Measurements from ENCODE around the gene LRRC26.

LRRC26 gene

DNA sequence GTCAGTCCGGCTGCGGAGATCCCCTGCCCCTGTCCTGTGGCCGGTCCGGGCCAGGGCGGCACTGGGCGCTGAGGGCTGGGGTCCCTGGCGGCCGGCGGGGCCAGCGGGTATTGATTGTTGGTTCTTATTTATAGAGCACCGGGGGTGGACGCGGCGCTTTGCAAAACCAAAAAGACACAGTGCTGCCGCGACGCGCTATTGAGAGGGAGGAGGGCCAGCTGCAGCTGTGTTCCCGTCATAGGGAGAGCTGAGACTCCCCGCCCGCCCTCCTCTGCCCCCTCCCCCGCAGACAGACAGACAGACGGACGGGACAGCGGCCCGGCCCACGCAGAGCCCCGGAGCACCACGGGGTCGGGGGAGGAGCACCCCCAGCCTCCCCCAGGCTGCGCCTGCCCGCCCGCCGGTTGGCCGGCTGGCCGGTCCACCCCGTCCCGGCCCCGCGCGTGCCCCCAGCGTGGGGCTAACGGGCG, 2.5 kb downstream of the LRRC26 start:
- H4K20me1 ChIP-seq (ENCODE audit: insufficient read depth, low read length) = no peaks in the 10 kb centered on the region
- H3K4me2 ChIP-seq (ENCODE audit: insufficient read depth, low read length) = no peak overlapping the region
- DNase-seq (no peak), ATAC-seq (ENCODE audit: insufficient read depth, low read depth) (peak; percentile 44; the same call in 1 of the 3 replicates)
- H3K9me3 ChIP-seq (ENCODE audit: insufficient read depth, low read length, severe bottlenecking) = no peaks in the 10 kb centered on the region
- no peak overlapping the region for H2AFZ ChIP-seq (ENCODE audit: low read depth, low read length)
- H3K4me3 ChIP-seq (ENCODE audit: low read depth in 1 of 2, low read length in 2 of 2) = no peak overlapping the region
- no peak overlapping the region for H3K9ac ChIP-seq (ENCODE audit: low read depth, low read length)
- no peaks in the 10 kb centered on the region for H3K4me1 ChIP-seq (ENCODE audit: insufficient read depth, low read length)
- no peak overlapping the region for H3K27ac ChIP-seq (ENCODE audit: low read length)
- no peaks in the 10 kb centered on the region for H3K36me3 ChIP-seq (ENCODE audit: insufficient read depth, low read length)
- TF ChIP-seq, protein P1, sequence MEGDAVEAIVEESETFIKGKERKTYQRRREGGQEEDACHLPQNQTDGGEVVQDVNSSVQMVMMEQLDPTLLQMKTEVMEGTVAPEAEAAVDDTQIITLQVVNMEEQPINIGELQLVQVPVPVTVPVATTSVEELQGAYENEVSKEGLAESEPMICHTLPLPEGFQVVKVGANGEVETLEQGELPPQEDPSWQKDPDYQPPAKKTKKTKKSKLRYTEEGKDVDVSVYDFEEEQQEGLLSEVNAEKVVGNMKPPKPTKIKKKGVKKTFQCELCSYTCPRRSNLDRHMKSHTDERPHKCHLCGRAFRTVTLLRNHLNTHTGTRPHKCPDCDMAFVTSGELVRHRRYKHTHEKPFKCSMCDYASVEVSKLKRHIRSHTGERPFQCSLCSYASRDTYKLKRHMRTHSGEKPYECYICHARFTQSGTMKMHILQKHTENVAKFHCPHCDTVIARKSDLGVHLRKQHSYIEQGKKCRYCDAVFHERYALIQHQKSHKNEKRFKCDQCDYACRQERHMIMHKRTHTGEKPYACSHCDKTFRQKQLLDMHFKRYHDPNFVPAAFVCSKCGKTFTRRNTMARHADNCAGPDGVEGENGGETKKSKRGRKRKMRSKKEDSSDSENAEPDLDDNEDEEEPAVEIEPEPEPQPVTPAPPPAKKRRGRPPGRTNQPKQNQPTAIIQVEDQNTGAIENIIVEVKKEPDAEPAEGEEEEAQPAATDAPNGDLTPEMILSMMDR (IDR thresholded peaks at IDR 0.05; ENCODE audit: borderline replicate concordance, extremely low read depth, low read length, poor library complexity, severe bottlenecking) = no peak
- TF ChIP-seq EZH2 (IDR thresholded peaks at IDR 0.05; ENCODE audit: borderline replicate concordance, low read depth, low read length, severe bottlenecking) = no peak
- peaks cover 28% of the 10 kb centered on the region for H3K27me3 ChIP-seq (ENCODE audit: insufficient read depth, low read length, poor library complexity)
- H3K79me2 ChIP-seq (ENCODE audit: insufficient read depth, low read length) = no peaks in the 10 kb centered on the region

DNA sequence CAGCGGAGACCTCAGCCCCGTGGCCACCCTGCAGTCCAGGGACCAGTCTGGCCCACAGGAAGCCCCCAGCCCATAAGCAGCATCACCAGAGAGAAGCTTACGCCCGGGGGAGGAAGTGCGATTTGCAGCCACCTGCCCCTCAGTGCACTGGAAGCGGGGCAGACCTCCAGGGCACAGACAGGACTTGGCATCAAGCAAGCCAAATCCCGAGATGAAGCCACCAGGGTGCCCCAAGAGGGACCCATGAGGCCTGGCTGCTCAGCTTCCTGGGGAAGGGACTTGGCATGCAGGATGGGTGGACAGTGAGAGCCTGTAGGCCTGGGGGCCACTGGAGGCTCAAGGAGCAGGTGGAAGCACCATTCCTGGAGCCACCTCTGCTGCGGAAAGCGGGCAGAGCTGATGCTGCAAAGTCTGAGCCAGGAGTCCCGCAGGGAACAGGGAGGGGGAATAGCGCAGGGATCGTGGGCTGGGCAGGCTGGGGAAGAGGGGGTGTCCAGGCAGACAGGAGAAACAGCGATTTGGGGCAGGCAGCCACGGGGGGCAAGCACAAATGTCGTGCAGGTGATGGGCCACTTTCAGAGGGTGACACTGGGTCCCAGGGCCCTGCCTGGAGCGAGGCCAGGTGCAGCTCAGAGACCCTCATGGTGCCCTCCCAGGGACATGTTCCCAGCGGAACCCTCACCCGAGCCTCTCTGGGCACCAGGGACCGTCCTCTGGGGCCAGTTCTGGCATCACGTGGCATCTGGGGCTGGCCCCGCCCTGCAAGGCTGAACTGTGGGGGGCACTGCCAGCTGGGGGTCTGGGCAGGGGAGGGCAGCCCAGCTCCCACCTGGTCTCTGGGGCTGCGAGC, 3.2 kb downstream of the LRRC26 start:
- Histone ChIP-seq H3K27me3 (ENCODE audit: insufficient read depth, low read length, poor library complexity) (peaks cover 28% of the 10 kb centered on the region), H3K9me3 (ENCODE audit: insufficient read depth, low read length, severe bottlenecking) (no peaks in the 10 kb centered on the region), H2AFZ (ENCODE audit: low read depth, low read length) (no peak overlapping the region), H3K9ac (ENCODE audit: low read depth, low read length) (no peak overlapping the region), H3K36me3 (ENCODE audit: insufficient read depth, low read length) (no peaks in the 10 kb centered on the region), H3K79me2 (ENCODE audit: insufficient read depth, low read length) (no peaks in the 10 kb centered on the region), H4K20me1 (ENCODE audit: insufficient read depth, low read length) (no peaks in the 10 kb centered on the region), H3K4me2 (ENCODE audit: insufficient read depth, low read length) (no peak overlapping the region), H3K4me3 (ENCODE audit: low read depth in 1 of 2, low read length in 2 of 2) (no peak overlapping the region), H3K4me1 (ENCODE audit: insufficient read depth, low read length) (no peaks in the 10 kb centered on the region), H3K27ac (ENCODE audit: low read length) (no peak overlapping the region)
- DNase-seq = no peak
- TF ChIP-seq, protein P1 (IDR thresholded peaks at IDR 0.05; ENCODE audit: borderline replicate concordance, extremely low read depth, low read length, poor library complexity, severe bottlenecking) = no peak
- TF ChIP-seq EZH2 (IDR thresholded peaks at IDR 0.05; ENCODE audit: borderline replicate concordance, low read depth, low read length, severe bottlenecking) = no peak
- ATAC-seq (ENCODE audit: insufficient read depth, low read depth) = no peak

DNA sequence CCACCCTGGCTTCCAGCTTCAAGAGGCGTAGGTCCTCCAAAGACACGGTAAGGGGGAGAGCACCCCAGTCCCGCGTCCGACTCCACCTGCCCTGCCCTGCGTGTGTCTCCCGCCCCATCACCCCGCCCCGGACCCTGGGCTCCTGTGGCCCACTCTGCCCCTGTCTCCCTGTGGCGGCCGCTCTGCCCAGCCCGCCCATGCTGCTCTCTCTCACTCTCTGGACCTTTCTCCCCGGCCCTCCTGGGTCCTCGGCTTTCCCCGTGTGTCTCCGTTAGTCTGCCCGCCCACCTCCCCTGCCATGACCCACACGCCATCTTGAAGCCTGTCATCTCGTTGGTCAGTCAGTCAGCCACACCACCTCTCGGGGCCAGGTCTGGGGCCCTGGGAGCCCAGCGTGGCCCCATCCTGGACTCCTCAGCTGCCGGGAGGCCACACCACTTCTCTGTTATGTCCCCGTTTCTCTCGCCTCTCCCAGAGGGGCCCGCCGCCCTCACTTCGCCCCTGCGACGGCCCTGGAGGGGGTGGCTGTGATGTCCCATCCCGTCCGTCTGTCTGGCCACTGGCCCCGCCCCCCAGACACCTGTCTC, 4.5 kb downstream of the LRRC26 start:
- Histone ChIP-seq H3K27ac (ENCODE audit: low read length) (no peak overlapping the region), H3K4me1 (ENCODE audit: insufficient read depth, low read length) (no peaks in the 10 kb centered on the region), H3K4me2 (ENCODE audit: insufficient read depth, low read length) (no peak overlapping the region), H3K4me3 (ENCODE audit: low read depth in 1 of 2, low read length in 2 of 2) (no peak overlapping the region), H2AFZ (ENCODE audit: low read depth, low read length) (no peak overlapping the region), H3K9me3 (ENCODE audit: insufficient read depth, low read length, severe bottlenecking) (no peaks in the 10 kb centered on the region), H3K79me2 (ENCODE audit: insufficient read depth, low read length) (no peaks in the 10 kb centered on the region), H4K20me1 (ENCODE audit: insufficient read depth, low read length) (no peaks in the 10 kb centered on the region), H3K27me3 (ENCODE audit: insufficient read depth, low read length, poor library complexity) (peaks cover 28% of the 10 kb centered on the region), H3K36me3 (ENCODE audit: insufficient read depth, low read length) (no peaks in the 10 kb centered on the region), H3K9ac (ENCODE audit: low read depth, low read length) (no peak overlapping the region)
- ATAC-seq (ENCODE audit: insufficient read depth, low read depth) = no peak
- TF ChIP-seq EZH2 (IDR thresholded peaks at IDR 0.05; ENCODE audit: borderline replicate concordance, low read depth, low read length, severe bottlenecking) = no peak
- TF ChIP-seq, protein P1 (IDR thresholded peaks at IDR 0.05; ENCODE audit: borderline replicate concordance, extremely low read depth, low read length, poor library complexity, severe bottlenecking) = no peak
- DNase-seq = no peak
